GM19035 (cell line): Measurements from ENCODE around the gene RPLP1.

Source experiments
- ATAC-seq: cut with Tn5 transposase; IDR thresholded peaks from one replicate; pipeline ENCODE4 v1.9.1; 2021; ENCODE audit not compliant: unreplicated experiment

The RPLP1 gene

GRCh38 chr15:69496001-69496400, 43.4 kb downstream of the RPLP1 start:
- no peak for ATAC-seq

DNA sequence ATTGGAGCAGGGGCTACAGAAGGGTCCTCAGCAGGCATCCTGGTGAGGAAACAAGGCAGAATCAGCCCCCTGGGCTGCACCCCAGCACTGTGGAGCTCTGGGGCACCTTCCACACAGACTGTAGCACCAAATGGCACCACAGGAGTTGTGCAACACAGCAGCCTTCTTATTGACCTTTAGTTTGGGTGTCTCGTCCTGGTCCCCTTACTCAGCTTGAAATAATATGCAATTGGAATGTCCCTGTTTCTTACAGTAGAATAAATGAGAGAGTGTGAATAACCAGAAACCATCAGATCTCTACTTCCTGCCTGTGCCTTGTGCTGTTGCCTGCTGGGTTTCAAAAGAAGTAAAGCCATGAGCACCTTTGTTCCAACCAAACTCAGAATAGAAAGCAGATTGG, 44.5 kb downstream of the RPLP1 start:
- no peak for ATAC-seq

DNA sequence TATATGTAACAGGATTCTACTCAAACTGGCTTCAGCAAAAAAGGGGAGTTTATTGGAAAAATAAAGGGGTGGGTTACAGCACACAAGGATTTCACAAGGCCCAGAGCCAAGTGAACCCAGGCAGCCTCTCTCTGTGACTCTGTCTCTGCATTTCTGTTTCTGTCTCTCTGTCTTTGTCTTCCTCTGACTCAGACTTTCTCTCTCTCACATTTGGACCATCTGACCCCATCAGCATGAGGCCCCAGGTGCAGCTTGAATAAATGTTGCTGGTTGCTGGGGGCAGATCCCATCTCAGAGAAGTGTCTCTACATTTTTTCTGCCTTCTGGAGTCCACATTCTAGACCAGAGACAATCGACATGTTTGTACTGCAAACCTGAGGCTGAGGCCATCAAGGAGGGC, 45.0 kb downstream of the RPLP1 start:
- no peak for ATAC-seq

GRCh38 chr15:69498282-69498681, 45.7 kb downstream of the RPLP1 start:
- ATAC-seq, result no peak

GRCh38 chr15:69498987-69499386, 46.4 kb downstream of the RPLP1 start:
- no peak for ATAC-seq

- ATAC-seq, result no peak
Observed at GRCh38 chr15:69499521-69500211, 47.0 kb downstream of the RPLP1 start.

GRCh38 chr15:69500339-69500738, 47.7 kb downstream of the RPLP1 start:
- no peak for ATAC-seq

DNA sequence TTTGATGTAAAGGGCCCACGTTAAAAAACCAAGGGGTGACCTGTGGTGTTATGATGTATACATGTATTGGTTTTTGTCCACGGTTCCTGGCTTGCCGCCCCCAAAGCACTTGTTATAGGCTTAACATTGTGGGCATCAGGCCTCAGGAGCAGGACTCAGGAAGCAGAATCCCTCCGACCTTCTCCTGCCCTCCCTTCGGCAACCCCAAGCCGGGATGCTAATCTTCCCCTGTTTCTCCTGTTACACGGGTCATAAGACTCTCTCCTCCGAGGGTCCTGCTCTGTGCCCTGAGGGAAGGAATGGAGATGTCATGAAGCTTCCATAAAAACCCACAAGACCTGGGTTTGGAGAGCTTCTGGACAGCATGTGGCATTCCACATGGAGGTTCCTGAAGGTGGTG, 48.8 kb downstream of the RPLP1 start:
- no peak for ATAC-seq

DNA sequence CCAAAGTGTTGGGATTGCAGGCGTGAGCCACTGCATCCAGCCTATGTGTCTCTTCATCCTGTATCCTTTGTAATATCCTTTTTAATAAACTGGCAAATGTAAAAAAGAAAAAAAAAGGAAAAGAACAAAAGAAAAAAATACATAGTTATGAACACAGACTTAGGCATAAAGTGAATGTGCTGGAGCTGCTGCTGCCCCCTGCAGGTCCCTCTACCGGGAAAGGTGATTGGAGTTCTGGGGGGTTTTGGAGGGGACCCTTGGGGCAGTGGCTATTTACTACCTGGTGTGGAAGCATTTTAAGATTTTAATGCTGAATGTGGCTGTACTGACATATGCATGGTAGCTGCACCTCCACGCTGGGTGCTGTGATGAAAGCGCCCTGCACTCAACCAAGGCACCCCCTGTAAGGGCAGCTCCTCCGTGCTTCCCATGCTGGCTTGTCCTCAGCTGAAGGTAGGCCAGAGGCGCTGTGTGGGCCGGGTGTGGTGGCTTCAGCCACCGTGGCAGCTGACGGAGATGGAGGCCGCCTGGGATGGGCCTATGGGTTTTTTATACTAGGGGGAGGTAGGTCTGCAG, 49.9 kb downstream of the RPLP1 start:
- ATAC-seq, result no peak

DNA sequence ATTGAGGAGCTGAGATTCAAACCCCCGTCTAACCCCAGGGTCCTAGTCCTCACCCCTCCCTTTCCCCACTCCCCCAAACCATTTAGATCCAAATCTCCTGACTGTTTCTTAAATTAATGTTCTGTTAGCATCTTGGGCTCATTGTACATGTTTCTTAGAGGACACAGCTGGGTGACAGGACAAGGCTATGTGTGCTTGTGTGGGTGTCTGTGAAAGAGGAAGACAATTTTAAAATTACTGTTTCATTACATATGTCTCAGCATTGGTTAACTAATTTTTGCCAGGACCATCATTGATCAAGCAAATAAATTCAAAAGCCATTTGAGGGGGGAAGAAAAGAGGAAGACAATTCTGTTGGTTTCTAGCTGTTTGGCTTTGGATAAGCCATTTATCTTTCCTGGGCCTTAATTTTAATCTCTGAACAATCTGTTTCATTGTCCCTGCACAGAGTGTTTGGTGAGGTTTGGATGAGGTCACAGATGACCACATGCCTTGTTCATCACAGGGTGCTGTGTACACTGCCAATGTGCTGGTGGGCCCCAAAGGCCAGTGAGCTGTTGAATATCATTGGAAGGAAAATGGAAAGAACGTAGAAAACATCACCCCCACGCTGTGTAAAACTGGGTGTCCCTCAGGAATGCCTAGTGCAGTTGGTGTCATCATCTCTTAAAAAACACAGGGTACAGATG, 51.9 kb downstream of the RPLP1 start:
- no peak for ATAC-seq
